ENCODE measurements around the gene FUCA2. TPM values are rescaled to one million over a fixed set of nuclear protein-coding genes. Genes with fewer than 3 reads are reported as not detected.
"Not testable (repeated sequence)": the region's sequence is repeated elsewhere in the genome, so short reads cannot be mapped to it uniquely, and the experiment has no call there.

FUCA2 gene
- total and polyA plus RNA-seq, 2 donors from 2014 or later, result 68.6 to 73.4 TPM

DNA sequence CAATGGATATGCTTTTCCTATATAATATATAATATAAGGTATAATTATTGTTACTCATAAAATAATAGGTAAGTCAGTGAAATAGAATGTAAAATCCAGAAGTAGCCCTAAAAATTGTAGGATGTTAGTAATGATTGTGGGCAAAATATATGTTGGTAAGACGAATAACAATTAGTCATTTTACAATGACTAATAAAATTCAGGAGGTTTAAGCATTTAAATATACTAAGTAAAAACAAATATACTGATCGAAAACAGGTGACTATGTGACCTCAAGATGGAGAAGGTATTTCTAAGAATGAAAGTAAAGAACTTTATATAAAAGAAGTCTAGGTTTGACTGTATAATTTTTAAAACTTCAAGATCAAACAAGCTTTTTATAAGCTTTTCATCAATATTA is 28.9 kb downstream of the FUCA2 start:
- Histone ChIP-seq H3K36me3 (ENCODE audit: control insufficient read depth in 2 of 3, insufficient read depth in 3 of 3, low read length in 3 of 3) (peaks cover 0 to 2% (median 2%) of the 10 kb centered on the region in 3 donors), H3K4me3 (ENCODE audit: low read length in 3 of 3) (no peak overlapping the region)
- intact Hi-C loops (cut with DNase I), result no loop called here

DNA sequence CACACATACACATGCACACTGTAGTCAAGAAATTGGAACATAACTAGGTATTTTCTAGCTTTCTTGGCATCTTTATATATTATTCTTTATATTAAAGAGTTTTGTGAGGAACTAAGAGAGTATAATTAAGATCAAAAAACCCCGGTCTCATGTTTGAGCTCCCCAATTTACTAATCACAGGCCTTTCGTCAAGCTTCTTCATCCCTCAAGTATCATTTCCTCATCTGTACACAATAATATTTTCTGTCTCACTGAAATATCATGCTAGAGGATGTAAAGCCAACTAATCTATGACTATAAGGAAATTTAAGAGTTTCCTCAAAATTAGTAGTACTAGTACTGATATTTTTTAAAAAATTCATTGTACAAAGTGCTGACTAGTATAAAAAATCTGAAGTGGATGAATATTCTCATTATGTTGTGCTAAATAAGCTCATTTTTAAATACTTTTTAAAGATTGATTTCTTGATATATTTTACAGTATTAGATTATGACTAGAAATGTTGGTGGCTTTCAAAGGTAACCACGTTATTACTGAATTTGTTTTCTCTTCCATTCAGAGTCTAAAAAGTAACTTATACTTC is 32.9 kb downstream of the FUCA2 start:
- TF ChIP-seq, protein P1, sequence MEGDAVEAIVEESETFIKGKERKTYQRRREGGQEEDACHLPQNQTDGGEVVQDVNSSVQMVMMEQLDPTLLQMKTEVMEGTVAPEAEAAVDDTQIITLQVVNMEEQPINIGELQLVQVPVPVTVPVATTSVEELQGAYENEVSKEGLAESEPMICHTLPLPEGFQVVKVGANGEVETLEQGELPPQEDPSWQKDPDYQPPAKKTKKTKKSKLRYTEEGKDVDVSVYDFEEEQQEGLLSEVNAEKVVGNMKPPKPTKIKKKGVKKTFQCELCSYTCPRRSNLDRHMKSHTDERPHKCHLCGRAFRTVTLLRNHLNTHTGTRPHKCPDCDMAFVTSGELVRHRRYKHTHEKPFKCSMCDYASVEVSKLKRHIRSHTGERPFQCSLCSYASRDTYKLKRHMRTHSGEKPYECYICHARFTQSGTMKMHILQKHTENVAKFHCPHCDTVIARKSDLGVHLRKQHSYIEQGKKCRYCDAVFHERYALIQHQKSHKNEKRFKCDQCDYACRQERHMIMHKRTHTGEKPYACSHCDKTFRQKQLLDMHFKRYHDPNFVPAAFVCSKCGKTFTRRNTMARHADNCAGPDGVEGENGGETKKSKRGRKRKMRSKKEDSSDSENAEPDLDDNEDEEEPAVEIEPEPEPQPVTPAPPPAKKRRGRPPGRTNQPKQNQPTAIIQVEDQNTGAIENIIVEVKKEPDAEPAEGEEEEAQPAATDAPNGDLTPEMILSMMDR (IDR thresholded peaks at IDR 0.05; ENCODE audit: borderline replicate concordance, extremely low read depth, insufficient read depth), result no peak
- H3K4me1 ChIP-seq (ENCODE audit: control insufficient read depth in 2 of 3, insufficient read depth in 2 of 3, low read depth in 1 of 3, low read length in 3 of 3), result no peaks in the 10 kb centered on the region
- no peak for FAIRE-seq
- no peak overlapping the region for H3K27ac ChIP-seq (ENCODE audit: low read depth in 2 of 2, low read length in 2 of 2)
- H3K9me3 ChIP-seq (ENCODE audit: control insufficient read depth in 2 of 3, insufficient read depth in 1 of 3, low read length in 3 of 3), result no peaks in the 10 kb centered on the region
- no peaks in the 10 kb centered on the region for H3K27me3 ChIP-seq (ENCODE audit: control insufficient read depth, insufficient read depth, low read length)
- peaks cover 0 to 6% (median 2%) of the 10 kb centered on the region in 3 donors for H3K36me3 ChIP-seq (ENCODE audit: control insufficient read depth in 2 of 3, insufficient read depth in 3 of 3, low read length in 3 of 3)
- no peak for DNase-seq
- intact Hi-C loops (cut with DNase I), result no loop called here
- H3K9ac ChIP-seq (ENCODE audit: low read length in 3 of 3), result no peak overlapping the region
- no peak overlapping the region for H3K4me3 ChIP-seq (ENCODE audit: low read length in 3 of 3)

More for the DNA sequence above, 28.9 kb downstream of the FUCA2 start:
- no peaks in the 10 kb centered on the region for H3K9me3 ChIP-seq (ENCODE audit: control insufficient read depth in 2 of 3, insufficient read depth in 1 of 3, low read length in 3 of 3)
- no peak overlapping the region for H3K27ac ChIP-seq (ENCODE audit: low read depth in 2 of 2, low read length in 2 of 2)
- H3K27me3 ChIP-seq (ENCODE audit: control insufficient read depth, insufficient read depth, low read length), result no peaks in the 10 kb centered on the region
- FAIRE-seq (peak; percentile 33), DNase-seq (no peak)
- H3K4me1 ChIP-seq (ENCODE audit: control insufficient read depth in 2 of 3, insufficient read depth in 2 of 3, low read depth in 1 of 3, low read length in 3 of 3), result no peaks in the 10 kb centered on the region
- H3K9ac ChIP-seq (ENCODE audit: low read length in 3 of 3), result no peak overlapping the region
- TF ChIP-seq, protein P1 (IDR thresholded peaks at IDR 0.05; ENCODE audit: borderline replicate concordance, extremely low read depth, insufficient read depth), result no peak

DNA sequence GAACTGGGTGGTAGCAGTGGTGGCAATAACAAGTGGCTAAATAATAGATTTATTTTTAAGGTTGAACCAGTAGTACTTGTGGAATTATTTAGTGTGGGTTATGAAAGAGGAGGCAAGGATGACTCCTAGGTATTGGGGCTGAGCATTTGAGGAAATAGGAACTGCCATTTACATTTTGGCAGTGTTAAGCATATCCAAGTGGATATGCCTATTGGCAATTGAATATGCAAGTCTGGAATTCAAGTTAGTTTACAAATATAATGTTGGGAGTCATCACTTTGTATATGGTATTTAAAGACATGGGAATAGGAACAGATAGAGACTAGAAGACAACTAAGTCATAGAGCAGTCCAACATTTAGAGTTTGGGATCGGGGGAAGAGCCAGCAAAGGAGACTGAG is 35.0 kb downstream of the FUCA2 start:
- no peaks in the 10 kb centered on the region for H3K9me3 ChIP-seq (ENCODE audit: control insufficient read depth in 2 of 3, insufficient read depth in 1 of 3, low read length in 3 of 3)
- no peak overlapping the region for H3K4me3 ChIP-seq (ENCODE audit: low read length in 3 of 3)
- intact Hi-C loops (cut with DNase I), result no loop called here
- no peak overlapping the region for H3K9ac ChIP-seq (ENCODE audit: low read length in 3 of 3)
- no peaks in the 10 kb centered on the region for H3K27me3 ChIP-seq (ENCODE audit: control insufficient read depth, insufficient read depth, low read length)
- no peak for DNase-seq
- H3K27ac ChIP-seq (ENCODE audit: low read depth in 2 of 2, low read length in 2 of 2), result no peak overlapping the region
- TF ChIP-seq, protein P1 (IDR thresholded peaks at IDR 0.05; ENCODE audit: borderline replicate concordance, extremely low read depth, insufficient read depth), result no peak
- peaks cover 2 to 8% (median 4%) of the 10 kb centered on the region in 3 donors for H3K36me3 ChIP-seq (ENCODE audit: control insufficient read depth in 2 of 3, insufficient read depth in 3 of 3, low read length in 3 of 3)
- H3K4me1 ChIP-seq (ENCODE audit: control insufficient read depth in 2 of 3, insufficient read depth in 2 of 3, low read depth in 1 of 3, low read length in 3 of 3), result no peaks in the 10 kb centered on the region
- no peak for FAIRE-seq

DNA sequence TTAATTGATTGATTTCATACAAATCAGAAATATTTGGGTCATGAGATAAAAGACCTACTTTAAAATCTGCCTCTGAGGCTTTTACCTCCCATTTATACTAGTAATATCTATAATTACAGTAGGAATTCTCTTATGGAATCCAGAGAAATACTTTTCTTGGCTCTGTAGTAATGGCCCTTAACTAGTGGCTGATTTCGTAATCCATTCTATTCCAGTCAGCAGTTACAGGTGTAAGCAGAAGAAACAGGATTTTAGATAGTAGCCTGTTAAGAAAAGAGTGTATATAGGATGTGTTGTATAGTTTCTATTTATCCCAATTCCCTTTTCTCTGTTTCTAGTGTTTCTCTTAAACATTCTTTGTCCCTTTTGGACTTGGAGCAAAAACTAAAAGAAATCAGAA is 39.7 kb downstream of the FUCA2 start:
- Histone ChIP-seq H3K27me3 (ENCODE audit: control insufficient read depth, insufficient read depth, low read length) (no peaks in the 10 kb centered on the region), H3K4me1 (ENCODE audit: control insufficient read depth in 2 of 3, insufficient read depth in 2 of 3, low read depth in 1 of 3, low read length in 3 of 3) (no peaks in the 10 kb centered on the region), H3K9ac (ENCODE audit: low read length in 3 of 3) (no peak overlapping the region), H3K9me3 (ENCODE audit: control insufficient read depth in 2 of 3, insufficient read depth in 1 of 3, low read length in 3 of 3) (no peaks in the 10 kb centered on the region), H3K36me3 (ENCODE audit: control insufficient read depth in 2 of 3, insufficient read depth in 3 of 3, low read length in 3 of 3) (peaks cover 2 to 6% (median 4%) of the 10 kb centered on the region in 3 donors), H3K27ac (ENCODE audit: low read depth in 2 of 2, low read length in 2 of 2) (no peak overlapping the region), H3K4me3 (ENCODE audit: low read length in 3 of 3) (no peak overlapping the region)
- DNase-seq, result no peak
- TF ChIP-seq, protein P1 (IDR thresholded peaks at IDR 0.05; ENCODE audit: borderline replicate concordance, extremely low read depth, insufficient read depth), result no peak
- intact Hi-C loops (cut with DNase I), result no loop called here
- no peak for FAIRE-seq

DNA sequence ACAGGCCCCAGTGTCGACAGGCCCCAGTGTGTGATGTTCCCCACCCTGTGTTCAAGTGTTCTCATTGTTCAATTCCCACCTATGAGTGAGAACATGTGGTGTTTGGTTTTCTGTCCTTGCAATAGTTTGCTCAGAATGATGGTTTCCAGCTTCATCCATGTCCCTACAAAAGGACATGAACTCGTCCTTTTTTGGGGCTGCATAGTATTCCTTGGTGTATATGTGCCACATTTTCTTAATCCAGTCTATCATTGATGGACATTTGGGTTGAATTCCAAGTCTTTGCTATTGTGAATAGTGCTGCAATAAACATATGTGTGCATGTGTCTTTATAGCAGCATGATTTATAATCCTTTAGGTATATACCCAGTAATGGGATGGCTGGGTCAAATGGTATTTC is 42.7 kb downstream of the FUCA2 start:
- H3K9me3 ChIP-seq (ENCODE audit: control insufficient read depth in 2 of 3, insufficient read depth in 1 of 3, low read length in 3 of 3); intact Hi-C loops (cut with DNase I); H3K9ac ChIP-seq (ENCODE audit: low read length in 3 of 3); H3K36me3 ChIP-seq (ENCODE audit: control insufficient read depth in 2 of 3, insufficient read depth in 3 of 3, low read length in 3 of 3); H3K27me3 ChIP-seq (ENCODE audit: control insufficient read depth, insufficient read depth, low read length); H3K4me3 ChIP-seq (ENCODE audit: low read length in 3 of 3); FAIRE-seq; H3K27ac ChIP-seq (ENCODE audit: low read depth in 2 of 2, low read length in 2 of 2); H3K4me1 ChIP-seq (ENCODE audit: control insufficient read depth in 2 of 3, insufficient read depth in 2 of 3, low read depth in 1 of 3, low read length in 3 of 3); DNase-seq: not testable (repeated sequence)
